ENCODE measurements around the gene APPBP2.

- no peak for TF ChIP-seq CTCF (IDR thresholded peaks at IDR 0.05)
- TF ChIP-seq EZH2 (IDR thresholded peaks at IDR 0.05), result no peak
Measured at GRCh38 chr17:60514053-60514452, 12.0 kb downstream of the APPBP2 start.

All from neural progenitor cell (in vitro differentiated cells).